ENCODE data around the gene FMNL2.

DNA sequence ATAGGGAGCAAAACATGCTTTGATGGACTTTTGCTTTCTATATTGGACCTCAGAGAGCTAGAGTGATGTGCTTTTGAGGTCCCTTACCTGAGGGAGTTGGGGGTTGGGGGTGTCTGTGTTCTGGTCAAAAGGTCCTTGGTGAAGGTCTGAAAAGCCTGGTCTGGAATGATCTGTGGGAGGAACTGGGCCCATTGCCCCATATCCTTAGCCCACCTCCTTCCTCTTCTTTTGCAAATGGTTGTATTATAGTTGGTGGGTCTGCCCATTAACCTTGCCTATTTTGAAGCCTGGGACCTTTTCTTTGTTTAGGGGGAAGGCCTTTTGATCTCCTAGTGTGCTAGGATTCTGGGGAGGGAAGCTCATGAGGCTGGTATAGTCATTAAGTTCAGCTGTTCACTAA, 88.7 kb downstream of the FMNL2 start:
- TF ChIP-seq POLR2AphosphoS5 (IDR thresholded peaks at IDR 0.05; ENCODE audit: borderline replicate concordance, low read depth, low read length) (no peak), EZH2 (IDR thresholded peaks at IDR 0.05) (no peak), FOXP2 (optimal IDR thresholded peaks at IDR 0.05; ENCODE audit: control extremely low read depth, extremely low read length, insufficient read depth) (no peak)
